ENCODE measurements around the gene CDA. TPM values are rescaled to one million over a fixed set of nuclear protein-coding genes. Genes with fewer than 3 reads are reported as not detected.

The CDA gene
- total RNA-seq, 1 experiment from 2014 or later = 6.5 TPM

GRCh38 chr1:20589331-20590278 is 708 bp downstream of the CDA start:
- Mint-ChIP-seq H3K27ac (peak overlapping the region in 1 of 3 experiments; percentile 40; a peak in 1 of 7 replicates), H3K4me1 (peaks cover 26 to 32% of the 10 kb centered on the region in 2 experiments), H3K27me3 (ENCODE audit: low read depth) (peaks cover 13% of the 10 kb centered on the region), H3K9me3 (no peaks in the 10 kb centered on the region; a peak in 2 of 5 replicates), H3K36me3 (ENCODE audit: insufficient read depth in 1 of 3, low read depth in 3 of 3) (no peaks in the 10 kb centered on the region; a peak in 1 of 7 replicates), H3K4me3 (peak overlapping the region; percentile 34 to 66)
- no peak overlapping the region for H2AK5ac ChIP-seq (ENCODE audit: insufficient read length, low read length)
- H2AFZ ChIP-seq (ENCODE audit: low read length) = no peak overlapping the region
- H3K23ac ChIP-seq (ENCODE audit: insufficient read length, low read depth, low read length) = no peak overlapping the region
- H3T11ph ChIP-seq (ENCODE audit: low read length) = no peak overlapping the region
- H3K9ac ChIP-seq (ENCODE audit: extremely low read depth, insufficient read length, low read length) = no peak overlapping the region
- H3K4me2 ChIP-seq (ENCODE audit: insufficient read depth, insufficient read length, low read length) = no peak overlapping the region
- WGBS (ENCODE audit: extremely low coverage, insufficient read length, low lambda C conversion rate) = no CpG with 5 or more reads among the region's 24 CpGs
- no peak overlapping the region for H3K14ac ChIP-seq (ENCODE audit: insufficient read depth, low read length)
- no peak overlapping the region for H2BK15ac ChIP-seq (ENCODE audit: low read depth, low read length)
- H3K79me1 ChIP-seq (ENCODE audit: insufficient read depth, low read depth, low read length, poor library complexity, severe bottlenecking) = no peaks in the 10 kb centered on the region
- H2BK5ac ChIP-seq (ENCODE audit: insufficient read length, low read length) = no peak overlapping the region
- no peaks in the 10 kb centered on the region for H3K27me3 ChIP-seq (ENCODE audit: insufficient read depth, low read length)
- no peak overlapping the region for H3K4ac ChIP-seq (ENCODE audit: low read depth, low read length)
- H3K23me2 ChIP-seq (ENCODE audit: insufficient read length, low read depth, low read length, poor library complexity, severe bottlenecking) = no peaks in the 10 kb centered on the region
- no peak overlapping the region for H3K18ac ChIP-seq (ENCODE audit: insufficient read length, low read depth, low read length)
- no peak overlapping the region for H2BK20ac ChIP-seq (ENCODE audit: low read depth, low read length, poor library complexity, severe bottlenecking)
- no peak overlapping the region for H3K27ac ChIP-seq (ENCODE audit: insufficient read length, low read depth, low read length)
- H3K4me1 ChIP-seq (ENCODE audit: insufficient read depth, low read length) = no peaks in the 10 kb centered on the region
- H2BK12ac ChIP-seq (ENCODE audit: insufficient read length, low read depth, low read length) = no peak overlapping the region
- H3K79me2 ChIP-seq (ENCODE audit: insufficient read depth, low read length) = no peaks in the 10 kb centered on the region
- no peak for TF ChIP-seq CTCF (conservative IDR thresholded peaks at IDR 0.05)
- no peak overlapping the region for H3K56ac ChIP-seq (ENCODE audit: insufficient read length, low read depth, low read length)
- no peak overlapping the region for H4K91ac ChIP-seq (ENCODE audit: insufficient read length, low read depth, low read length)
- no peak for DNase-seq
- no peak overlapping the region for H2BK120ac ChIP-seq (ENCODE audit: low read depth, low read length, poor library complexity, severe bottlenecking)
- H3K9me3 ChIP-seq (ENCODE audit: control insufficient read depth, low read depth, low read length) = no peaks in the 10 kb centered on the region
- H4K8ac ChIP-seq (replicated peaks; ENCODE audit: insufficient read length, low read depth, low read length) = no peak overlapping the region
- no peak overlapping the region for H4K5ac ChIP-seq (ENCODE audit: insufficient read length, low read depth, low read length)
- peaks cover 2% of the 10 kb centered on the region for H4K20me1 ChIP-seq (ENCODE audit: control insufficient read depth, insufficient read depth, insufficient read length)

Data from H9 (cell line).